Measurements from ENCODE around the gene SLC6A16.
"Not testable (repeated sequence)": the region's sequence is repeated elsewhere in the genome, so short reads cannot be mapped to it uniquely, and the experiment has no call there.

SLC6A16 gene

DNA sequence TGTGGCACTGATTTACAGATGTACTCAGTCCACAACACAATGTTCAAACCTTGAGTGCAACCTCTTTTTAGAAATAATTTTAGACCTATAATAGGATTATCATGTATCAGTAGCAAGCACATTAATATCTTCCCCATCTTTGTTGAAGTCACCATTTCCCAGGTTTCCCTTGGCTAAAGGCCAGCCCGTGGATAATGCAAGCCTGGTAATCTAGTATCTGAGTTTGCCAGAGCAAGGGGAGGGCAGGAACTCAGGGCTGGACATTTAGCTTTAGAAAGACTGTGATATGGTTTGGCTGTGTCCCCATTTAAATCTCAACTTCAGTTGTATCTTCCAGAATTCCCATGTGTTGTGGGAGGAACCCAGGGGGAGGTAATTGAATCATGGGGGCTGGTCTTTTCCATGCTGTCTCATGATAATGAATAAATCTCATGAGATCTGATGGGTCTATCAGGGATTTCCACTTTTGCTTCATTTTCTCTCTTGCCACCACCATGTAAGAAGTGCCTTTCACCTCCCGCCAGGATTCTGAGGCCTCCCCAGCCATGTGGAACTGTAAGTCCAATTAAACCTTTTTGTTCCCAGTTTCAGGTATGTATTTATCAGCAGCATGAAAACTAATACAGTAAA is 37.7 kb downstream of the SLC6A16 start:
- Mint-ChIP-seq H3K4me1 (ENCODE audit: low read depth) (no peaks in the 10 kb centered on the region), H3K4me3 (no peak overlapping the region), H3K9me3 (ENCODE audit: low read depth) (no peaks in the 10 kb centered on the region), H3K27ac (no peak overlapping the region), H3K27me3 (no peaks in the 10 kb centered on the region), H3K36me3 (no peaks in the 10 kb centered on the region)

DNA sequence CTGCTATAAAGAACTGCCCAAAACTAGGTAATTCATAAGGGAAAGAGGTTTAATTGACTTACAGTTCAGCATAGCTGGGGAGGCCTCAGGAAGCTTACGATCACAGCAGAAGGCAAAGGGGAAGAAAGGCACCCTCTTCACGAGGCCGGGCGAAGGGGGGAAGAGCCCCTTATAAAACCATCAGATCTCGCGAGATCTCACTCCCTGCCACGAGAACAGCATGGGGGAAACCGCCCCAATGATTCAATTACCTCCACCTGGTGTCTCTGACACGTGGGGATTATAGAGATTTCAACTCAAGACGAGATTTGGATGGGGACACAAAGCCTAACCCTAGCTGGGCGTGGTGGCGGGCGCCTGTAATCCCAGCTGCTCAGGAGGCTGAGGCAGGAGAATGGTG is 42.8 kb downstream of the SLC6A16 start:
- H3K36me3 Mint-ChIP-seq = no peaks in the 10 kb centered on the region
- H3K27ac Mint-ChIP-seq = no peak overlapping the region
- H3K9me3 Mint-ChIP-seq (ENCODE audit: low read depth) = no peaks in the 10 kb centered on the region
- H3K27me3 Mint-ChIP-seq = peaks cover 4% of the 10 kb centered on the region
- H3K4me1 Mint-ChIP-seq (ENCODE audit: low read depth) = no peaks in the 10 kb centered on the region
- H3K4me3 Mint-ChIP-seq = no peak overlapping the region

DNA sequence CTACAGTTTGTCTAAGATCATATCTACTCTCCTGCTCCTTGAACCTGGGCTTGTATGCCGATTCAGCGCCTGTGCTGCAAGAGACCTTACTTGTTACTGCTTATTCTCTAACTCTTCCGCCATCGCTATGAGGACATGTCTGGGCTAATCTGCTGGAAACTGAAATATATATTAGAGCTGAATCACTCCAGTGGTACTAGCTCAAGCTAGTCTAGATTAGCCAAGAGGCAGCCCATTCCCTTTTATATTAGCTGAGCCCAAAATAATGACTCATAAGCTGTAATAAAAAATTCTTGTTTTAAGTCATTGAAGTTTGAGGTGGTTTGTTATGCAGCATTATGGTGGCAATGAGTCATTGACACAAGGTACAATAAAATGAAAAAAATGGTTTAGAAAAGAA is 52.8 kb downstream of the SLC6A16 start:
- H3K27ac Mint-ChIP-seq = peak overlapping the region; percentile 56
- peaks cover 2% of the 10 kb centered on the region for H3K36me3 Mint-ChIP-seq
- H3K4me3 Mint-ChIP-seq = no peak overlapping the region
- peaks cover 4% of the 10 kb centered on the region for H3K4me1 Mint-ChIP-seq (ENCODE audit: low read depth)
- H3K27me3 Mint-ChIP-seq = peaks cover 3% of the 10 kb centered on the region
- no peaks in the 10 kb centered on the region for H3K9me3 Mint-ChIP-seq (ENCODE audit: low read depth)

DNA sequence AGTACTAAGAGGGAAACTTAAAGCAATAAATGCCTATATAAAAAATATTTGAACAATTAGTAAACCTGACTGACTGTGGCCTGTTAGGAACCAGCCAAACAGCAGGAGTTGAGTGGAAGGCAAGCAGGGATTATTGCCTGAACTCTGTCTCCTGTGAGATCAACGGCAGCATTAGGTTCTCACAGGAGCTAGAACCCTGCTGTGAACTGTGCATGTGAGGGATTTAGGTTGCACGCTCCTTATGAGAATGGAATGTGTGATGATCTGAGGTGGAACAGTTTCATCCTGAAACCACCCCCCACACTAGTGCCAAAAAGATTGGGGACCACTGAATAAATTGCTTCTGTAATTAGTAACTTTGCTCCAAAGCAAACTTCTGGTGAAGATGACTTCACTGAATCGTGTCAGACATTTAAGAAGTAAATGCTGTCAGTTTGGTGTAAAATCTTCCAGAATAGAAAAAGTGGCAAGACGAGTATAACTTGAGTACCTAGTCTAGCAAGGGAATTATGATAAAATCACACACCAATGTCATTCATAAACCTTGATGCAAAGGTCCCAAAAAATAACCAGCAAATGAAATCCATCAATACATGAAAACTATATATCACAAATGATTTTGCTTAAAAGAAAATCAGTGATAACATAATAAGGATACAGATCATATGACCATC is 53.8 kb downstream of the SLC6A16 start:
- H3K27ac Mint-ChIP-seq = no peak overlapping the region
- no peak overlapping the region for H3K4me3 Mint-ChIP-seq
- no peaks in the 10 kb centered on the region for H3K9me3 Mint-ChIP-seq (ENCODE audit: low read depth)
- peaks cover 4% of the 10 kb centered on the region for H3K4me1 Mint-ChIP-seq (ENCODE audit: low read depth)
- peaks cover 3% of the 10 kb centered on the region for H3K27me3 Mint-ChIP-seq
- peaks cover 4% of the 10 kb centered on the region for H3K36me3 Mint-ChIP-seq

DNA sequence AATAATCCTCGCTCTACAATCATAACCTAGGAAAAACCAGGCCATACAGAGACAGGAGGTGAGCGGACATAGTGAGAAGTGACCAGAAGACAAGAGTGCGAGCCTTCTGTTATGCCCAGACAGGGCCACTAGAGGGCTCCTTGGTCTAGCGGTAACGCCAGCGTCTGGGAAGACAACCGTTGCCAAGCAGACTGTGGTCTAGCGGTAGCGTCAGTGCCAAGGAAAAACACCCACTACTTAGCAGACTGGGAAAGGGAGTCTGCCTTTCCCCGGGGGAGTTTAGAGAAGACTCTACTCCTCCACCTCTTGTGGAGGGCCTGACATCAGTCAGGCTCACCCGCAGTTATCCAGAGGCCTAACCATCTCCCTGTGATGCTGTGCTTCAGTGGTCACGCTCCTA is 58.6 kb downstream of the SLC6A16 start:
- H3K27me3 Mint-ChIP-seq; H3K4me3 Mint-ChIP-seq; H3K9me3 Mint-ChIP-seq (ENCODE audit: low read depth); H3K27ac Mint-ChIP-seq; H3K4me1 Mint-ChIP-seq (ENCODE audit: low read depth); H3K36me3 Mint-ChIP-seq: not testable (repeated sequence)

DNA sequence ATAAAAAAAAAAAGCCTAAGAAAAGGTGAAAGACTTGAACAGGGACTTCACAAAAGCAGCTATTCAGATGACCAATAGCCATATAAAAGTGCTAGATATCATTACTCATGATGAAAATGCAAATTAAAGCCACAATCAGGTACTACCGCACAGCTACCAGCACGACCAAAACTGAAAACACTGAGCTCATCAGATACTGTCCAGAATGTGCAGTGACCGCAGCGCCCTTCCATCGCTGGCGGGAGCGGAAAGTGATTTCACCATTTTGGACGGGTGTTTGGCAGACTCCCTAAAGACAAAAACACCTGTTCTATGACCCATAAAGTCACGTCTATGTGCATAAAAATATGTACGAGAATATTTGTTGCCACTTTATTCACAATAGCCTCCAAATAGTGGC is 60.7 kb downstream of the SLC6A16 start:
- H3K27me3 Mint-ChIP-seq = peaks cover 8% of the 10 kb centered on the region
- H3K9me3 Mint-ChIP-seq (ENCODE audit: low read depth) = peaks cover 8% of the 10 kb centered on the region
- H3K4me3 Mint-ChIP-seq = no peak overlapping the region
- H3K4me1 Mint-ChIP-seq (ENCODE audit: low read depth) = no peaks in the 10 kb centered on the region
- peaks cover 6% of the 10 kb centered on the region for H3K36me3 Mint-ChIP-seq
- H3K27ac Mint-ChIP-seq = no peak overlapping the region

DNA sequence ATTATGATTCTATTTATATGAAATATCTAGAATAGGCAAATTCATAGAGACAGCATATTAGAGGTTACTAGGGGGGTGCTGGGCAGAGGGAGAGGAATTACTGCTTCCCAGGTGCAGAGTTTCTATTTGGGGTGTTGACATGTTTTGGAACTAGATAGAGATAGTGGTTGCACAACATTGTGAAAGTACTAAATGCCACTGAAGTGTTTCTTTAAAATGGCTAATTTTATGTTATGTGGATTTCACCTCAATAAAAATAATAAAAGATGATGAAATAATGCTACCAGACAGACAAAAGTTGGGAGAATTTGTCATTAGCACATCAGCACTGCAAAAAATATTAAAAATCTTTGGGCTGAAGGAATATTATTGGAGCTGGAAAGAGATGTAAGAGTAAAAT is 63.4 kb downstream of the SLC6A16 start:
- H3K27me3 Mint-ChIP-seq = peaks cover 13% of the 10 kb centered on the region
- H3K4me3 Mint-ChIP-seq = no peak overlapping the region
- H3K4me1 Mint-ChIP-seq (ENCODE audit: low read depth) = no peaks in the 10 kb centered on the region
- H3K9me3 Mint-ChIP-seq (ENCODE audit: low read depth) = peaks cover 22% of the 10 kb centered on the region
- no peak overlapping the region for H3K27ac Mint-ChIP-seq
- peaks cover 12% of the 10 kb centered on the region for H3K36me3 Mint-ChIP-seq

DNA sequence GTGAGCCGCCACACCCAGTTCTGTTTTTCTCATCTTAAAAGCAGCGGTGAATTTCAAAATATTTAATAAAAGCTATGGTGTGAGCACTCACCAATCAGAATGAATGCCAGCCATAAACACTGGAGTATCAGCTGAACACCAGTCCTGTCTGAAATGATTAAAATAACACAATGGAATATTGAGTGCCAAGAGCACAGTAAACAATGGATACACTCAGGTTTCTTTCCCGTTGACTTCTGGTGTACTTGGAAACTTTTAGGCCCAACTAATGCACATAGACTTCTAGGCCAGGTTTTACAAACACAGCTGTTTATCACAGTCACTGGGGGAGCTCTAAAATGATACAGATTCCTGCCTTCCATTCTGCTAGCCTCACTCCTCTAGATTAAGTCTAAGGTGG is 68.3 kb downstream of the SLC6A16 start:
- H3K9me3 Mint-ChIP-seq (ENCODE audit: low read depth) = peaks cover 16% of the 10 kb centered on the region
- H3K4me3 Mint-ChIP-seq = no peak overlapping the region
- H3K36me3 Mint-ChIP-seq = peaks cover 10% of the 10 kb centered on the region
- no peaks in the 10 kb centered on the region for H3K4me1 Mint-ChIP-seq (ENCODE audit: low read depth)
- peaks cover 21% of the 10 kb centered on the region for H3K27me3 Mint-ChIP-seq
- no peak overlapping the region for H3K27ac Mint-ChIP-seq

DNA sequence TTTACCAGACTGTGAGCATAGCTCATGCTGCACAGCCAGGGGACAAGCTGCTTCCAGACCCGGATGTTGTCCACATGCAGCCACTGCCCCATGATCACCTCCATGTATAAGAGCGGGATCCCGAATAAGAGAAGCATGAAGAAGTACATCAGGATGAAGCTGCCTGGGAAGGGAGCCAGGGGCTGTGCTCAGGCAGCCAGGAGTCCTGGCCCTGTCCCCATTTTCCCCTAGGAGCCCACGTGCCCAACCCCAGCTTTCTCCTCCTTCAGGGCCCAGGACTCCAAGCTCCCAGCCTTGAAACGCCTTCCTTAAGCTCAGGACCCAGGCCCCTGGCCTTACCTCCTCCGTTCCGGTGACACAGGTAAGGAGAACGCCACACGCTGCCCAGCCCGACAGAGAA is 69.3 kb downstream of the SLC6A16 start:
- H3K9me3 Mint-ChIP-seq (ENCODE audit: low read depth) = peaks cover 14% of the 10 kb centered on the region
- no peak overlapping the region for H3K27ac Mint-ChIP-seq
- peaks cover 10% of the 10 kb centered on the region for H3K36me3 Mint-ChIP-seq
- H3K4me3 Mint-ChIP-seq = no peak overlapping the region
- peaks cover 23% of the 10 kb centered on the region for H3K27me3 Mint-ChIP-seq
- H3K4me1 Mint-ChIP-seq (ENCODE audit: low read depth) = no peaks in the 10 kb centered on the region

DNA sequence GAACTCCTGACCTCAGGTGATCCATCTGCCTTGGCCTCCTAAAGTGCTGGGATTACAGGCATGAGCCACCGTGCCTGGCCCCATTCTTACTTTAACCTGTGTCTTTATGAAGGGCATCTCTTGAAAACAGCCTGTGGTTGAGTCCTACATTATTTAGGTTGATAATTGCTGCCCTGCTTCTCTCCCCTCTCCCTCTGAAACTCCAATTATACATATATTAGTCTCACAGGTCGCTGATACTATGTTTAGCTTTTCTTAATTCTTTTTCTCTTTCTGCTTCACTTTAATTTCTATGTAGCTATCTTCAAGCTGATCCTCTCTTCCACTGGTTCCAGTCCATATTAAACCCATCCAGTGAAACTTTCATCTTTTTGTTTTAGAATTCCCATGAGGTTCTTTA is 75.1 kb downstream of the SLC6A16 start:
- Mint-ChIP-seq H3K4me3 (no peak overlapping the region), H3K36me3 (no peaks in the 10 kb centered on the region), H3K27ac (no peak overlapping the region), H3K4me1 (ENCODE audit: low read depth) (no peaks in the 10 kb centered on the region), H3K9me3 (ENCODE audit: low read depth) (no peaks in the 10 kb centered on the region), H3K27me3 (peaks cover 16% of the 10 kb centered on the region)

DNA sequence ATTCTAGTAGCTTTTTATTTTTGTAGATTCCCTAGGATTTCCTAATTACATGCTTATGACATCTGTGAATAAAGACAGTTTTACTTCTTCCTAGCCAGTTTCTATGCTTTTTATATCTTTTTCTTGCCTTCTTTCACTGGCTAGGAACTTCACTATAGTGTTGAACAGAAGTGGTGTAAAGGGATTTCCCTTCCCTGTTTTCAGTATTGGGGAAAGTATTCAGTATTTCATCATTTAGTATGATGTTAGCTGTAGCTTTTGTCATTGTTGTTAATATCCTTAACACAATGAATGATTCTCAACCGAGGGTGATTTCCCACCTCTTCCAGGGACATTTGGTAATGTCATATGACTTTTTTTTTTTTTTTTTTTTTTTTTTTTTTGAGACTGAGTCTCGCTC is 77.3 kb downstream of the SLC6A16 start:
- peaks cover 12% of the 10 kb centered on the region for H3K27me3 Mint-ChIP-seq
- H3K36me3 Mint-ChIP-seq = no peaks in the 10 kb centered on the region
- H3K4me3 Mint-ChIP-seq = no peak overlapping the region
- no peaks in the 10 kb centered on the region for H3K9me3 Mint-ChIP-seq (ENCODE audit: low read depth)
- no peak overlapping the region for H3K27ac Mint-ChIP-seq
- no peaks in the 10 kb centered on the region for H3K4me1 Mint-ChIP-seq (ENCODE audit: low read depth)

DNA sequence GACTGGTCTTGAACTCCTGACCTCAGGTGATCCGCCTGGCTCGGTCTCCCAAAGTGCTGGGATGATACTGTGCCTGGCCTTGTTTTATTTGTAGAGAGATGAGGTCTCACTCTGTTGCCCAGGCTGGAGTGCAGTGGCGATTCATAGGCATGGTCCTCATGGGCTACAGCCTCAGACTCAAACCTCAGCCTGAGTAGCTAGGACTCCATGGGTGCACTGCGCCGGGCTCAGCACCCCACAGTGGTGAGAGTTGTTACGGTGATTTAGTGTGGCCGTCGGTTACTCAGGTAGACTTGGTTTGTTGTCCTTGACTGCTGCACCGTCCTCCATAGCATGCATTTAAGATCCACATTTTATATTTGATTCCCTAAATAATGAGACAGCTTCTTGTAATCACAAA is 80.7 kb downstream of the SLC6A16 start:
- Mint-ChIP-seq H3K27me3 (peaks cover 3% of the 10 kb centered on the region), H3K4me3 (no peak overlapping the region), H3K27ac (no peak overlapping the region), H3K9me3 (ENCODE audit: low read depth) (no peaks in the 10 kb centered on the region), H3K4me1 (ENCODE audit: low read depth) (no peaks in the 10 kb centered on the region), H3K36me3 (no peaks in the 10 kb centered on the region)

DNA sequence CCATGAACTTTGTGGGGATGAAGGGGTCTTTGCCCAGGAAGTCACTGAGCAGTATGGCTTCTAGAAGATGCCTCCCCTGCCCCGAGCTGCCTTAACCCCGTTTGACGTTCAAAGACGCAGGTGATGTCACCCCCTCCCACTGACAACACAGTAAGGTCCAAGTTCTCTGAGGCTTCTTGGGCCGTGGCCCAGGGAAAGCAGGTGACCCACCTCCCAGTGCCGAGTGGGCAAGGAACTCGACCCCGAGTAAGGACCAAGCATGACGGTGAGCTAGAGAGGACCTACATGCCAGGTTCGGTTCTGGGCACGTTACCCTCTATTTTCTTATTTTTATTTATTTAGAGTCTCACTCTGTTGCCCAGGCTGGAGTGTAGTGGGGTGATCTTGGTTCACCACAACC is 81.3 kb downstream of the SLC6A16 start:
- Mint-ChIP-seq H3K27me3 (peaks cover 3% of the 10 kb centered on the region), H3K27ac (no peak overlapping the region), H3K36me3 (no peaks in the 10 kb centered on the region), H3K4me3 (no peak overlapping the region), H3K9me3 (ENCODE audit: low read depth) (no peaks in the 10 kb centered on the region), H3K4me1 (ENCODE audit: low read depth) (no peaks in the 10 kb centered on the region)

DNA sequence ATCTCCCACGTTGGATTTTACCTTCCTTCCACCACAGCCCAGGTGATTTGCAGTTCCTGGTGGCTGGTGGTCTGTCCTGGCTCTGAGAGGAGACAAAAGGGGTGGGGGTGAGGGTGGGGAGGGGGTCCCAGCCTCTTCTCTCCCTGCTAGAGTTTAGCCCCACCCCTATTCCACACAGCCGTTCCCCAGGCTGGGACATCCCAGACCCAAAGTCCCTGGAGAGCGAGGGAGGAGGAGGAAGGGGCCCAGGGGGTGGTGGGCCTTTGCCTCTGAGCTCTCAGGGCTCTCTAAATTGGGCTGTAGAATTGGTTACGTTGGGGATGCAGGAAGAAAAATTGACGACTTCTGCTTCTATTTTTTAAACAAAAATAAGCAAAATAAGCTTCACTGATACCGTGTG is 81.9 kb downstream of the SLC6A16 start:
- H3K9me3 Mint-ChIP-seq (ENCODE audit: low read depth) = no peaks in the 10 kb centered on the region
- no peaks in the 10 kb centered on the region for H3K36me3 Mint-ChIP-seq
- H3K27me3 Mint-ChIP-seq = peaks cover 3% of the 10 kb centered on the region
- no peaks in the 10 kb centered on the region for H3K4me1 Mint-ChIP-seq (ENCODE audit: low read depth)
- H3K27ac Mint-ChIP-seq = no peak overlapping the region
- H3K4me3 Mint-ChIP-seq = no peak overlapping the region

DNA sequence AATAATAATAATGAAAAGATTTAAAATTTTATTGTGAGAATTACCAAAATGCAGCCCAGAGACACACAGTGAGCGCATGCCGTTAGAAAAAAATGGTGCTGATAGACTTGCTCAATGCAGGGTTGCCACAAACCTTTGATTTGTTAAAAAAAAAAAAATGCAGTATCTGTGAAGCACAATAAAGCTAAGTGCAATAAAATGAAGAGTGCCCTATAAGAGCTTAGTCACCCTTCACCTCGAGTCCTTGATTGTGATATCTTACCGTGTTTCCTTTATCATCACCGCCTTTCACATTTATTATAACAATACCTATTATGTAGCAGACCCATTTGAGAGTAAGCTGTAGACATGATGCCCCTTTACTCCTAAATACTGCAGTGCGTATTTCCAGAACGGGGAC is 83.2 kb downstream of the SLC6A16 start:
- no peak overlapping the region for H3K4me3 Mint-ChIP-seq
- no peaks in the 10 kb centered on the region for H3K4me1 Mint-ChIP-seq (ENCODE audit: low read depth)
- peaks cover 5% of the 10 kb centered on the region for H3K27me3 Mint-ChIP-seq
- no peaks in the 10 kb centered on the region for H3K36me3 Mint-ChIP-seq
- H3K27ac Mint-ChIP-seq = no peak overlapping the region
- H3K9me3 Mint-ChIP-seq (ENCODE audit: low read depth) = no peaks in the 10 kb centered on the region

Measured in activated naive CD8-positive, alpha-beta T cell (primary cell).